IMR-90 (cell line): Measurements from ENCODE around the gene PIGZ. TPM values are rescaled to one million over a fixed set of nuclear protein-coding genes. Genes with fewer than 3 reads are reported as not detected.

ENCODE experiments used
- ATAC-seq: fragments of 200-7000 bp; cut with Tn5 transposase; 2 replicates; pipeline ENCODE4 v1.9.1; 2020; ENCODE audit warnings: low read depth, mild to moderate bottlenecking, moderate library complexity
- BruUV-seq: library from RNA; stranded (reverse); fragments of 400-500 nt; replicated peaks from 2 replicates; lab custom pipeline; 2021; lab: Mats Ljungman, UMichigan
- CTCF ChIA-PET: fragments of 300-600 bp; formaldehyde crosslinking; extraction: SDS; loops from one replicate; lab custom pipeline; 2021; ENCODE audit warnings: antibody characterized with exemption; lab: Yijun Ruan, JAX
- POLR2A ChIA-PET: fragments of 300-600 bp; sonication (Branson Sonifier 250); formaldehyde crosslinking; loops from one replicate; lab custom pipeline; 2022; ENCODE audit warnings: antibody characterized with exemption; ENCODE audit not compliant: unreplicated experiment; lab: Charles Lee
- DNase-seq: peaks from one replicate; pipeline ENCODE4 v3.0.0; 2013
- H2AFZ ChIP-seq: replicated peaks from 2 replicates; pipeline ENCODE3; 2013; ENCODE audit warnings: low read length, mild to moderate bottlenecking; ENCODE audit not compliant: poor library complexity
- H2AK5ac ChIP-seq: 2 replicates; pipeline ENCODE4 v1.6.1; 2013; ENCODE audit warnings: low read depth, low read length, inconsistent platforms
- H2AK9ac ChIP-seq: replicated peaks from 2 replicates; pipeline ENCODE3; 2013; ENCODE audit warnings: mild to moderate bottlenecking, low read depth, low read length, moderate library complexity; ENCODE audit not compliant: poor library complexity
- H2BK120ac ChIP-seq: 2 replicates; pipeline ENCODE4 v1.6.1; 2013; ENCODE audit warnings: low read depth, low read length, inconsistent platforms
- H2BK15ac ChIP-seq: 3 replicates; pipeline ENCODE4 v1.6.1; 2013; ENCODE audit warnings: low read depth, low read length, inconsistent platforms
- H2BK20ac ChIP-seq: 2 replicates; pipeline ENCODE4 v1.6.1; 2013; ENCODE audit warnings: low read depth, mild to moderate bottlenecking, inconsistent platforms, low read length, moderate library complexity
- H2BK5ac ChIP-seq: 2 replicates; pipeline ENCODE4 v1.6.1; 2013; ENCODE audit warnings: mild to moderate bottlenecking, low read depth, low read length, inconsistent platforms; ENCODE audit not compliant: poor library complexity, severe bottlenecking
- H3K14ac ChIP-seq: replicated peaks from 2 replicates; pipeline ENCODE4 v1.6.1; 2013; ENCODE audit warnings: low read depth, low read length, inconsistent platforms
- H3K18ac ChIP-seq: 2 replicates; pipeline ENCODE4 v1.6.1; 2013; ENCODE audit warnings: low read depth, low read length, control low read depth
- H3K23ac ChIP-seq: 2 replicates; pipeline ENCODE4 v1.6.1; 2013; ENCODE audit warnings: low read depth, low read length, inconsistent platforms
- H3K27ac ChIP-seq: 2 replicates; pipeline ENCODE4 v1.5.1; 2013; ENCODE audit warnings: mild to moderate bottlenecking, control low read depth, low read length; ENCODE audit not compliant: insufficient read depth
- H3K27me3 ChIP-seq: 2 replicates; pipeline ENCODE4 v1.6.1; 2013; ENCODE audit warnings: low read length; ENCODE audit not compliant: control insufficient read depth, insufficient read depth
- H3K36me3 ChIP-seq: 2 replicates; pipeline ENCODE4 v1.6.1; 2013; ENCODE audit warnings: low read length, mixed read lengths; ENCODE audit not compliant: control insufficient read depth, insufficient read depth
- H3K4ac ChIP-seq: 2 replicates; pipeline ENCODE4 v1.6.1; 2013; ENCODE audit warnings: low read depth, low read length, inconsistent platforms
- H3K4me1 ChIP-seq: 2 replicates; pipeline ENCODE4 v1.6.1; 2013; ENCODE audit warnings: low read length, mixed read lengths; ENCODE audit not compliant: control insufficient read depth, insufficient read depth
- H3K4me2 ChIP-seq: 2 replicates; pipeline ENCODE4 v1.6.1; 2013; ENCODE audit warnings: low read depth, mild to moderate bottlenecking, control low read depth, low read length, moderate library complexity
- H3K4me3 ChIP-seq: 2 replicates; pipeline ENCODE4 v1.5.1; 2013; ENCODE audit warnings: low read depth, mild to moderate bottlenecking, control low read depth, low read length, moderate library complexity; ENCODE audit not compliant: insufficient read depth
- H3K56ac ChIP-seq: 2 replicates; pipeline ENCODE4 v1.6.1; 2013; ENCODE audit warnings: low read length, inconsistent platforms; ENCODE audit not compliant: insufficient read depth; ENCODE audit errors: extremely low read depth
- H3K79me1 ChIP-seq, 2 experiments: 2 replicates each; pipeline ENCODE4 v1.6.1; 2013; ENCODE audit warnings: low read length in 2 of 2, inconsistent platforms in 1 of 2, low read depth in 1 of 2
- H3K9ac ChIP-seq: 2 replicates; pipeline ENCODE4 v1.6.1; 2013; ENCODE audit warnings: low read depth, low read length, control low read depth
- H3K9me1 ChIP-seq: 2 replicates; pipeline ENCODE4 v1.6.1; 2013; ENCODE audit warnings: low read length, inconsistent platforms; ENCODE audit not compliant: insufficient read depth
- H3K9me3 ChIP-seq: 2 replicates; pipeline ENCODE4 v1.6.1; 2013; ENCODE audit warnings: low read length; ENCODE audit not compliant: control insufficient read depth, insufficient read depth
- H4K20me1 ChIP-seq: 2 replicates; pipeline ENCODE4 v1.6.1; 2013; ENCODE audit warnings: low read length, inconsistent platforms; ENCODE audit not compliant: insufficient read depth
- H4K5ac ChIP-seq: 2 replicates; pipeline ENCODE4 v1.6.1; 2013; ENCODE audit warnings: mild to moderate bottlenecking, low read depth, low read length, control low read depth
- H4K8ac ChIP-seq, 2 experiments: 2 replicates each; pipeline ENCODE4 v1.6.1; 2013; ENCODE audit warnings: low read depth in 2 of 2, low read length in 2 of 2, control low read depth in 1 of 2, inconsistent platforms in 1 of 2
- H4K91ac ChIP-seq: 2 replicates; pipeline ENCODE4 v1.6.1; 2013; ENCODE audit warnings: low read depth, low read length, inconsistent platforms; ENCODE audit not compliant: insufficient read depth
- CTCF ChIP-seq: conservative IDR thresholded peaks from 2 replicates; pipeline ENCODE4 v1.5.1; 2012; ENCODE audit warnings: mild to moderate bottlenecking, low read depth, low read length, improper control_type of control experiment
- ELK1 ChIP-seq: fragments of 150-350 bp; IDR thresholded peaks from 2 replicates; pipeline ENCODE4 v1.6.1; 2016; ENCODE audit warnings: low read depth, mild to moderate bottlenecking, low read length, moderate library complexity, borderline replicate concordance
- FOS ChIP-seq: fragments of 150-350 bp; IDR thresholded peaks from 2 replicates; pipeline ENCODE4 v1.6.1; 2016; ENCODE audit warnings: low read depth, low read length
- MAFK ChIP-seq: IDR thresholded peaks from 2 replicates; pipeline ENCODE4 v1.6.1; 2012; ENCODE audit warnings: low read depth, low read length, improper control_type of control experiment
- MAZ ChIP-seq: IDR thresholded peaks from 2 replicates; pipeline ENCODE4 v1.6.1; 2012; ENCODE audit warnings: low read depth, mild to moderate bottlenecking, low read length, improper control_type of control experiment, moderate library complexity, borderline replicate concordance
- MXI1 ChIP-seq: IDR thresholded peaks from 2 replicates; pipeline ENCODE4 v1.6.1; 2012; ENCODE audit warnings: low read depth, mild to moderate bottlenecking, low read length, moderate library complexity, borderline replicate concordance
- POLR2A ChIP-seq: IDR thresholded peaks from 2 replicates; pipeline ENCODE4 v1.6.1; 2012; ENCODE audit warnings: mild to moderate bottlenecking, low read depth, low read length
- RAD21 ChIP-seq: IDR thresholded peaks from 2 replicates; pipeline ENCODE4 v1.6.1; 2012; ENCODE audit warnings: low read length, improper control_type of control experiment
- RFX5 ChIP-seq: IDR thresholded peaks from 2 replicates; pipeline ENCODE4 v1.8.0; 2012; ENCODE audit warnings: low read depth, mild to moderate bottlenecking, low read length, moderate library complexity
- SMC3 ChIP-seq: fragments of 150-350 bp; IDR thresholded peaks from 2 replicates; pipeline ENCODE4 v1.6.1; 2016; ENCODE audit warnings: low read depth, mild to moderate bottlenecking, antibody characterized with exemption, low read length, moderate library complexity
- USF2 ChIP-seq: fragments of 150-350 bp; IDR thresholded peaks from 2 replicates; pipeline ENCODE4 v1.6.1; 2017; ENCODE audit warnings: mild to moderate bottlenecking, antibody characterized with exemption, low read length, low read depth
- WGBS, 2 experiments: methylation state at CpG; one replicate each; pipeline versions ENCODE4 v1.1.5 to v1.1.7; 2013; ENCODE audit warnings: missing lambda C conversion rate in 2 of 2; ENCODE audit not compliant: insufficient read length in 1 of 2; ENCODE audit errors: extremely low coverage in 2 of 2; 5-methylcytosine and 5-hydroxymethylcytosine counted together
- dilution Hi-C: fragments of 300-500 bp; cut with HindIII; formaldehyde crosslinking; loops from one replicate; pipeline ENCODE4 v1.14.3; 2018; ENCODE audit warnings: low sequenced_read_pairs; ENCODE audit not compliant: unreplicated experiment
- in situ Hi-C: fragments of 300-500 bp; cut with MboI; formaldehyde crosslinking; loops from 3 replicates; pipeline ENCODE4 v1.14.3; 2019; ENCODE audit warnings: low sequenced_read_pairs, inconsistent platforms, mixed read lengths
- intact Hi-C: fragments of 100-400 bp; cut with micrococcal nuclease; formaldehyde crosslinking; loops from 2 replicates; pipeline ENCODE4 v1.10.0; 2022
- polyA plus RNA-seq, 3 experiments: library from polyadenylated mRNA; depleted of rRNA; stranded (reverse); fragments of >200 nt; gene quantifications; 2 replicates each; pipeline ENCODE4 v1.2.3, GENCODE V29; 2012; ENCODE audit warnings: low replicate concordance in 1 of 3
- total RNA-seq: library from RNA; depleted of rRNA; stranded (reverse); fragments of >200 nt; gene quantifications from 2 replicates; pipeline ENCODE4 v1.2.3, GENCODE V29; 2012

The PIGZ gene
- total and polyA plus RNA-seq, 2 of the 4 experiments (the other 2 are of a cell fraction): 0.18 to 0.86 TPM

- H3K56ac ChIP-seq: no peak overlapping the region
- H2AK9ac ChIP-seq: no peak overlapping the region
- BruUV-seq: no TSS peak
- no CpG with 5 or more reads among the region's 3 CpGs for WGBS, 2 experiments
- no peak overlapping the region for H4K5ac ChIP-seq
- no peaks in the 10 kb centered on the region for H4K20me1 ChIP-seq
- dilution Hi-C loops: no loop called here
- no peak overlapping the region for H3K4me3 ChIP-seq
- no peak overlapping the region for H4K91ac ChIP-seq
- H3K79me1 ChIP-seq: peaks cover 0 to 6% of the 10 kb centered on the region in 2 experiments; a peak in 3 of 4 replicates
- no peak overlapping the region for H2BK15ac ChIP-seq
- H3K9me3 ChIP-seq: no peaks in the 10 kb centered on the region
- intact Hi-C loops: no loop called here
- no peak overlapping the region for H3K27ac ChIP-seq
- in situ Hi-C loops: no loop called here
- H2AFZ ChIP-seq: no peak overlapping the region
- no peaks in the 10 kb centered on the region for H3K4me1 ChIP-seq
- H2BK5ac ChIP-seq: no peak overlapping the region
- no peak overlapping the region for H3K9ac ChIP-seq
- no peak overlapping the region for H2BK20ac ChIP-seq
- ChIA-PET CTCF (no interaction called here), POLR2A (no interaction called here)
- H2BK120ac ChIP-seq: no peak overlapping the region
- TF ChIP-seq RAD21 (no peak), ELK1 (no peak), MAFK (no peak), MXI1 (no peak), MAZ (no peak), POLR2A (no peak), RFX5 (no peak), SMC3 (no peak), USF2 (no peak), FOS (no peak), CTCF (no peak)
- H3K18ac ChIP-seq: no peak overlapping the region
- H2AK5ac ChIP-seq: no peak overlapping the region
- H3K4me2 ChIP-seq: no peak overlapping the region
- H4K8ac ChIP-seq: no peak overlapping the region
- no peak overlapping the region for H3K4ac ChIP-seq
- H3K23ac ChIP-seq: no peak overlapping the region
- H3K36me3 ChIP-seq: peaks cover 14% of the 10 kb centered on the region
- no peaks in the 10 kb centered on the region; the same call in 1 of the 2 replicates for H3K9me1 ChIP-seq
- no peaks in the 10 kb centered on the region for H3K27me3 ChIP-seq
- H3K14ac ChIP-seq: no peak overlapping the region
- DNase-seq (no peak), ATAC-seq (no peak)
Measured at GRCh38 chr3:196916995-196917394, 51.6 kb downstream of the PIGZ start.
